HepG2 (cell line): Measurements from ENCODE around the gene SNAI3. TPM values are rescaled to one million over a fixed set of nuclear protein-coding genes. Genes with fewer than 3 reads are reported as not detected.

ENCODE experiments used
- FOXK2 ChIP-seq: fragments of 450-650 bp; IDR thresholded peaks from 2 replicates; pipeline ENCODE4 v1.6.1; 2016
- FOXM1 ChIP-seq: sonication (generic); formaldehyde crosslinking; IDR thresholded peaks from 2 replicates; pipeline ENCODE4 v1.5.0; 2020; ENCODE audit warnings: missing genetic modification reagents
- GATAD2A ChIP-seq: IDR thresholded peaks from 2 replicates; pipeline ENCODE4 v1.6.1; 2016
- GZF1 ChIP-seq: sonication (generic); formaldehyde crosslinking; IDR thresholded peaks from 2 replicates; pipeline ENCODE4 v1.5.1; 2020; ENCODE audit warnings: mild to moderate bottlenecking, missing genetic modification reagents
- HMGA1 ChIP-seq: sonication (generic); formaldehyde crosslinking; conservative IDR thresholded peaks from 2 replicates; pipeline ENCODE4 v1.4.0; 2020; ENCODE audit warnings: missing genetic modification reagents
- HNF4A ChIP-seq: sonication (generic); formaldehyde crosslinking; IDR thresholded peaks from 2 replicates; pipeline ENCODE4 v1.4.0; 2020; ENCODE audit warnings: missing genetic modification reagents
- NR2C2 ChIP-seq: sonication (generic); formaldehyde crosslinking; IDR thresholded peaks from 2 replicates; pipeline ENCODE4 v1.4.0; 2020; ENCODE audit warnings: missing genetic modification reagents, mild to moderate bottlenecking, moderate library complexity, borderline replicate concordance
- PRMT3 ChIP-seq: sonication (generic); formaldehyde crosslinking; IDR thresholded peaks from 2 replicates; pipeline ENCODE4 v1.8.1; 2022; ENCODE audit warnings: low read depth, mild to moderate bottlenecking, moderate library complexity, missing genetic modification reagents, borderline replicate concordance
- SP5 ChIP-seq: IDR thresholded peaks from 2 replicates; pipeline ENCODE4 v1.6.1; 2016; ENCODE audit warnings: low read depth, borderline replicate concordance
- ZNF121 ChIP-seq: sonication (generic); formaldehyde crosslinking; IDR thresholded peaks from 2 replicates; pipeline ENCODE4 v1.5.0; 2020; ENCODE audit warnings: mild to moderate bottlenecking, missing genetic modification reagents
- ZNF230 ChIP-seq: sonication (generic); formaldehyde crosslinking; IDR thresholded peaks from 2 replicates; pipeline ENCODE4 v1.4.0; 2020; ENCODE audit warnings: mild to moderate bottlenecking, missing genetic modification reagents
- ZNF354B ChIP-seq: sonication (generic); formaldehyde crosslinking; IDR thresholded peaks from 2 replicates; pipeline ENCODE4 v1.8.0; 2022; ENCODE audit warnings: mild to moderate bottlenecking, missing genetic modification reagents
- ZNF484 ChIP-seq: sonication (generic); formaldehyde crosslinking; IDR thresholded peaks from 2 replicates; pipeline ENCODE4 v1.5.1; 2020; ENCODE audit warnings: mild to moderate bottlenecking, low read depth, missing genetic modification reagents, borderline replicate concordance
- ZNF562 ChIP-seq: sonication (generic); formaldehyde crosslinking; IDR thresholded peaks from 2 replicates; pipeline ENCODE4 v1.8.0; 2022; ENCODE audit warnings: missing genetic modification reagents, borderline replicate concordance
- ZNF761 ChIP-seq: sonication (generic); formaldehyde crosslinking; conservative IDR thresholded peaks from 2 replicates; pipeline ENCODE4 v1.4.0; 2020; ENCODE audit warnings: mild to moderate bottlenecking, missing genetic modification reagents
- polyA plus RNA-seq, 8 experiments: library from polyadenylated mRNA; depleted of rRNA in 3 of 8; stranded (reverse) in 7 of 8; unstranded in 1 of 8; fragments of >200 nt; fragmentation: Illumina TruSeq in 4 of 8; extraction: Trizol in 4 of 8; gene quantifications; 2 replicates each; pipeline versions ENCODE4 v1.2.1 to v1.2.3, GENCODE V29; 2011 to 2016; ENCODE audit warnings: low read depth in 4 of 8, missing spikeins in 1 of 8, mixed read lengths in 1 of 8; ENCODE audit not compliant: insufficient read depth in 1 of 8
- total RNA-seq, 5 experiments: library from RNA; depleted of rRNA; stranded (reverse); fragments of >200 nt; fragmentation: Illumina TruSeq; extraction: Trizol; gene quantifications; 2 replicates each; pipeline ENCODE4 v1.2.3, GENCODE V29; 2016; ENCODE audit warnings: low read depth in 1 of 5
- TF ChIP-seq, protein P1 (sequence below): sonication (generic); formaldehyde crosslinking; IDR thresholded peaks from 2 replicates; pipeline ENCODE4 v1.4.0; 2020; ENCODE audit warnings: missing genetic modification reagents
- TF ChIP-seq, protein P2 (sequence below): sonication (generic); formaldehyde crosslinking; IDR thresholded peaks from 2 replicates; pipeline ENCODE4 v1.8.1; 2023; ENCODE audit warnings: mild to moderate bottlenecking, moderate library complexity, missing genetic modification reagents
- TF ChIP-seq, protein P3 (sequence below): IDR thresholded peaks from 2 replicates; pipeline ENCODE4 v1.6.1; 2016; ENCODE audit warnings: control low read depth
- TF ChIP-seq, protein P4 (sequence below): sonication (generic); formaldehyde crosslinking; IDR thresholded peaks from 2 replicates; pipeline ENCODE4 v1.5.1; 2020; ENCODE audit warnings: missing genetic modification reagents, mild to moderate bottlenecking, borderline replicate concordance
- TF ChIP-seq, protein P5 (sequence below): sonication (generic); formaldehyde crosslinking; IDR thresholded peaks from 2 replicates; pipeline ENCODE4 v1.4.0; 2020; ENCODE audit warnings: mild to moderate bottlenecking, missing genetic modification reagents
- TF ChIP-seq, protein P6 (sequence below): IDR thresholded peaks from 2 replicates; pipeline ENCODE4 v1.6.1; 2016; ENCODE audit warnings: mild to moderate bottlenecking, missing biosample characterization, missing genetic modification reagents

Gene SNAI3
- total and polyA plus RNA-seq, 2 of the 13 experiments (the other 11 are each of a cell fraction or from before 2014, with no cell fraction given) = 0.09 to 0.18 TPM

DNA sequence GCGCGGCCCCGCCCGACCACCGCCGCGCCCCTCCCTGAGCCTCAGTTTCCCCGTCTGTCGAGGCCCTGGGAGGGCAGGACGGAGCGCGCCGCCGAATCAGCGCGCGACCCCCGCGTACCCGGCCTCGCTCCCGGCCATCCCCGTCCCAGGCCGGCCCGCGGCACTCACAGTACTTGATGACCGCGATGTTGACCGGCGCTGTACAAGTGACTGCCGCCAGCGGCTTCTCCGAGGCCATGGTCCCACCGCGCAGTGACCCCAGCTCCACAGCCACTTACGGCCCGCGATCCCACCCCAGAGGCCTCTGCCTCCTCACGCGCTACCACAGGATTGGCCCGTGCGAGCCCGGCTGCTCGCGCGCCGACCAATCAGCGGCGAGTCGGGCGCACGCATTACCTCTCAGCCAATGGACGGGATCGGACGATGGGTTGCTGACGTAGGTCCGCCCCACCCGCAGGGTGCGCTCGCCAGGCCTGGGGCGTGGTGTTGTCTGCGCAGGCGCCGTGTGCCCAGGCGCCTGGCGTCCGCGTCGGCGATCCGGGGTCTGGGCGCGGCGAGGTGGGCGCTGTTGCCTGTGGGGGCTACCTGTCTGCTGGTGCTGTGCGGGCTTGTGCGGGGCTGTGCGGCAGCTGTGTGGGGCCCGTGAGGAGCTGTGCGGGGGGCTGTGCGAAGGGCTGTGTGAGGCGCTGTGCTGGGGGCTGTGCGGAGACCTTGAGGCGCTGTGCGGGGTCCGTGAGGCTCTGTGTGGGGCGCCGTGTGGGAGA is 23.3 kb downstream of the SNAI3 start, which contains the start of gene MVD (continued):
- TF ChIP-seq, protein P1, sequence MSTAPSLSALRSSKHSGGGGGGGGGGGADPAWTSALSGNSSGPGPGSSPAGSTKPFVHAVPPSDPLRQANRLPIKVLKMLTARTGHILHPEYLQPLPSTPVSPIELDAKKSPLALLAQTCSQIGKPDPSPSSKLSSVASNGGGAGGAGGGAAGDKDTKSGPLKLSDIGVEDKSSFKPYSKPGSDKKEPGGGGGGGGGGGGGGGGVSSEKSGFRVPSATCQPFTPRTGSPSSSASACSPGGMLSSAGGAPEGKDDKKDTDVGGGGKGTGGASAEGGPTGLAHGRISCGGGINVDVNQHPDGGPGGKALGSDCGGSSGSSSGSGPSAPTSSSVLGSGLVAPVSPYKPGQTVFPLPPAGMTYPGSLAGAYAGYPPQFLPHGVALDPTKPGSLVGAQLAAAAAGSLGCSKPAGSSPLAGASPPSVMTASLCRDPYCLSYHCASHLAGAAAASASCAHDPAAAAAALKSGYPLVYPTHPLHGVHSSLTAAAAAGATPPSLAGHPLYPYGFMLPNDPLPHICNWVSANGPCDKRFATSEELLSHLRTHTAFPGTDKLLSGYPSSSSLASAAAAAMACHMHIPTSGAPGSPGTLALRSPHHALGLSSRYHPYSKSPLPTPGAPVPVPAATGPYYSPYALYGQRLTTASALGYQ (CRISPR knock-in tag) = peak; percentile 47; the same call in 1 of the 2 replicates
- TF ChIP-seq, protein P2, sequence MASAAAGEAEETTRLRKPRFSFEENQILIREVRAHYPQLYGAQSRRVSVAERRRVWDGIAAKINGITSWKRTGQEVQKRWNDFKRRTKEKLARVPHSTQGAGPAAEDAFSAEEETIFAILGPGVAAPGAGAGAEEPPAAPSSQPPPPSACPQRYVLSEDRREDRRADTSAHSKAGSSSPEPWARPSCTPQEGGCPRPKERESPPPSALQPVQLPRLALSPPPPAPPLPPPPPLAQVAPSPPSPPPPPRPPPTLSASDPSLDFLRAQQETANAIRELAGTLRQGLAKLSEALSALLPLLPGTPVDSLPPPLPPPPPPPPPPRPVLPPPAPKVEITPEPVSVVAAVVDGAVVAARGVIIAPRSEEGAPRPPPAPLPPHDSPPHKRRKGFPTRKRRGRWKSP (CRISPR knock-in tag) = no peak; the same call in 1 of the 2 replicates
- TF ChIP-seq HNF4A (CRISPR knock-in tag) (peak; percentile 48; the same call in 1 of the 2 replicates), PRMT3 (CRISPR knock-in tag) (no peak; the same call in 1 of the 2 replicates), ZNF230 (CRISPR knock-in tag) (peak; percentile 77; the same call in 1 of the 2 replicates), FOXK2 (no peak), GATAD2A (CRISPR knock-in tag) (no peak; the same call in 1 of the 2 replicates), HMGA1 (no peak), NR2C2 (CRISPR knock-in tag) (peak; percentile 98), ZNF354B (no peak), SP5 (peak; percentile 54), GZF1 (CRISPR knock-in tag) (peak; percentile 89; the same call in 1 of the 2 replicates), ZNF121 (peak; percentile 65), FOXM1 (CRISPR knock-in tag) (no peak), ZNF562 (no peak), ZNF484 (CRISPR knock-in tag) (no peak; the same call in 1 of the 2 replicates), ZNF761 (peak; percentile 66; the same call in 1 of the 2 replicates)
- TF ChIP-seq, protein P3, sequence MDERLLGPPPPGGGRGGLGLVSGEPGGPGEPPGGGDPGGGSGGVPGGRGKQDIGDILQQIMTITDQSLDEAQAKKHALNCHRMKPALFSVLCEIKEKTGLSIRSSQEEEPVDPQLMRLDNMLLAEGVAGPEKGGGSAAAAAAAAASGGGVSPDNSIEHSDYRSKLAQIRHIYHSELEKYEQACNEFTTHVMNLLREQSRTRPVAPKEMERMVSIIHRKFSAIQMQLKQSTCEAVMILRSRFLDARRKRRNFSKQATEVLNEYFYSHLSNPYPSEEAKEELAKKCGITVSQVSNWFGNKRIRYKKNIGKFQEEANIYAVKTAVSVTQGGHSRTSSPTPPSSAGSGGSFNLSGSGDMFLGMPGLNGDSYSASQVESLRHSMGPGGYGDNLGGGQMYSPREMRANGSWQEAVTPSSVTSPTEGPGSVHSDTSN (CRISPR knock-in tag) = no peak
- TF ChIP-seq, protein P4, sequence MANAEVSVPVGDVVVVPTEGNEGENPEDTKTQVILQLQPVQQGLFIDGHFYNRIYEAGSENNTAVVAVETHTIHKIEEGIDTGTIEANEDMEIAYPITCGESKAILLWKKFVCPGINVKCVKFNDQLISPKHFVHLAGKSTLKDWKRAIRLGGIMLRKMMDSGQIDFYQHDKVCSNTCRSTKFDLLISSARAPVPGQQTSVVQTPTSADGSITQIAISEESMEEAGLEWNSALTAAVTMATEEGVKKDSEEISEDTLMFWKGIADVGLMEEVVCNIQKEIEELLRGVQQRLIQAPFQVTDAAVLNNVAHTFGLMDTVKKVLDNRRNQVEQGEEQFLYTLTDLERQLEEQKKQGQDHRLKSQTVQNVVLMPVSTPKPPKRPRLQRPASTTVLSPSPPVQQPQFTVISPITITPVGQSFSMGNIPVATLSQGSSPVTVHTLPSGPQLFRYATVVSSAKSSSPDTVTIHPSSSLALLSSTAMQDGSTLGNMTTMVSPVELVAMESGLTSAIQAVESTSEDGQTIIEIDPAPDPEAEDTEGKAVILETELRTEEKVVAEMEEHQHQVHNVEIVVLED = peak; percentile 98
- TF ChIP-seq, protein P5, sequence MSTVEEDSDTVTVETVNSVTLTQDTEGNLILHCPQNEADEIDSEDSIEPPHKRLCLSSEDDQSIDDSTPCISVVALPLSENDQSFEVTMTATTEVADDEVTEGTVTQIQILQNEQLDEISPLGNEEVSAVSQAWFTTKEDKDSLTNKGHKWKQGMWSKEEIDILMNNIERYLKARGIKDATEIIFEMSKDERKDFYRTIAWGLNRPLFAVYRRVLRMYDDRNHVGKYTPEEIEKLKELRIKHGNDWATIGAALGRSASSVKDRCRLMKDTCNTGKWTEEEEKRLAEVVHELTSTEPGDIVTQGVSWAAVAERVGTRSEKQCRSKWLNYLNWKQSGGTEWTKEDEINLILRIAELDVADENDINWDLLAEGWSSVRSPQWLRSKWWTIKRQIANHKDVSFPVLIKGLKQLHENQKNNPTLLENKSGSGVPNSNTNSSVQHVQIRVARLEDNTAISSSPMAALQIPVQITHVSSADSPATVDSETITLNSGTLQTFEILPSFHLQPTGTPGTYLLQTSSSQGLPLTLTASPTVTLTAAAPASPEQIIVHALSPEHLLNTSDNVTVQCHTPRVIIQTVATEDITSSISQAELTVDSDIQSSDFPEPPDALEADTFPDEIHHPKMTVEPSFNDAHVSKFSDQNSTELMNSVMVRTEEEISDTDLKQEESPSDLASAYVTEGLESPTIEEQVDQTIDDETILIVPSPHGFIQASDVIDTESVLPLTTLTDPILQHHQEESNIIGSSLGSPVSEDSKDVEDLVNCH (CRISPR knock-in tag) = no peak
- TF ChIP-seq, protein P6, sequence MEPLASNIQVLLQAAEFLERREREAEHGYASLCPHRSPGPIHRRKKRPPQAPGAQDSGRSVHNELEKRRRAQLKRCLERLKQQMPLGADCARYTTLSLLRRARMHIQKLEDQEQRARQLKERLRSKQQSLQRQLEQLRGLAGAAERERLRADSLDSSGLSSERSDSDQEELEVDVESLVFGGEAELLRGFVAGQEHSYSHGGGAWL (CRISPR knock-in tag) = peak; percentile 87
